Measurements from ENCODE around the gene GPS1. TPM values are rescaled to one million over a fixed set of nuclear protein-coding genes. Genes with fewer than 3 reads are reported as not detected.

Gene GPS1
- total and polyA plus RNA-seq, 4 experiments from 2014 or later = 85.1 to 148 (median 114) TPM

DNA sequence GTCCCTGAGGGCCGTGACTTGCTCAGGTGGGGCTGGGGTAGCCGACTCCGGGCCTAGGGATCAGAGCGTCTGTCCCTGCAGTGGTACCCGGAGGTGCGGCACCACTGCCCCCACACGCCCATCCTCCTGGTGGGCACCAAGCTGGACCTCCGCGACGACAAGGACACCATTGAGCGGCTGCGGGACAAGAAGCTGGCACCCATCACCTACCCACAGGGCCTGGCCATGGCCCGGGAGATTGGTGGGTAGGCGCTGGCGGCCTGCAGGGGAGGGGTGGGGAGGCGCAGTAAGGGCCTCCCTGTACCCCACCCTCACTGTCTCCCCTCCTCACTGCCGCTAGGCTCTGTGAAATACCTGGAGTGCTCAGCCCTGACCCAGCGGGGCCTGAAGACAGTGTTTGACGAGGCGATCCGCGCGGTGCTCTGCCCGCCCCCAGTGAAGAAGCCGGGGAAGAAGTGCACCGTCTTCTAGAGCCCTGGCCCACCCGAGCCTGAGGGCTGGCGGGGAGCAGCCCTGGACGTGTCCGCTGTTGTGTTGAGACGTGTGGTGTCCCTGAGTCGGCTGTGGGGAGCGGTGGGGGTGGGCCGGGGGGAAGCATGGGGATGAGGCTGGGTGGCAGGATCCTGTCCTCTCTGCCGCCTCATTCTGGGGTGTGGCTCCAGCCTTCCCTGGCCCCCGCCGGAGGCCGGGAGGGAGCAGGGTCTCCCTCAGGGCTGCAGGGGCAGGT lies 18.2 kb upstream of the GPS1 start:
- peaks cover 0 to 6% of the 10 kb centered on the region in 2 donors for H3K36me3 Mint-ChIP-seq
- Histone ChIP-seq H3K36me3 (ENCODE audit: insufficient read depth, low read length) (no peaks in the 10 kb centered on the region), H3K4me1 (ENCODE audit: insufficient read depth, low read length) (peaks cover 30% of the 10 kb centered on the region), H3K27me3 (ENCODE audit: insufficient read depth, low read length) (no peaks in the 10 kb centered on the region), H3K27ac (ENCODE audit: low read depth, low read length) (no peak overlapping the region), H3K4me3 (ENCODE audit: low read length in 2 of 2) (no peak overlapping the region), H3K9me3 (ENCODE audit: control insufficient read depth in 1 of 2, low read length in 2 of 2) (no peaks in the 10 kb centered on the region)
- ChIA-PET POLR2A (ENCODE audit: partially characterized antibody) (interaction anchor here (0.9 kb wide), 1 partner anchor 11 kb away, joined by 3 read pairs; the partner anchor contains the start of genes CENPX and LRRC45), CTCF (ENCODE audit: partially characterized antibody) (interaction anchor here (1.1 kb wide), 1 partner anchor 73 kb away, joined by 4 read pairs; no protein-coding TSS in a partner anchor)
- no peaks in the 10 kb centered on the region for H3K9me3 Mint-ChIP-seq
- intact Hi-C loops (cut with micrococcal nuclease) = loop anchor here (10.0 kb wide), 2 partner anchors 201 to 381 kb away; partner anchors contain the start of genes HEXD and OGFOD3
- H3K4me1 Mint-ChIP-seq = peaks cover 12 to 31% (median 18%) of the 10 kb centered on the region in 4 donors
- H3K27ac Mint-ChIP-seq = no peak overlapping the region
- peak overlapping the region in 2 of 8 donors; percentile 22 to 60 for H3K4me3 Mint-ChIP-seq
- DNase-seq = no peak
- no peaks in the 10 kb centered on the region for H3K27me3 Mint-ChIP-seq

DNA sequence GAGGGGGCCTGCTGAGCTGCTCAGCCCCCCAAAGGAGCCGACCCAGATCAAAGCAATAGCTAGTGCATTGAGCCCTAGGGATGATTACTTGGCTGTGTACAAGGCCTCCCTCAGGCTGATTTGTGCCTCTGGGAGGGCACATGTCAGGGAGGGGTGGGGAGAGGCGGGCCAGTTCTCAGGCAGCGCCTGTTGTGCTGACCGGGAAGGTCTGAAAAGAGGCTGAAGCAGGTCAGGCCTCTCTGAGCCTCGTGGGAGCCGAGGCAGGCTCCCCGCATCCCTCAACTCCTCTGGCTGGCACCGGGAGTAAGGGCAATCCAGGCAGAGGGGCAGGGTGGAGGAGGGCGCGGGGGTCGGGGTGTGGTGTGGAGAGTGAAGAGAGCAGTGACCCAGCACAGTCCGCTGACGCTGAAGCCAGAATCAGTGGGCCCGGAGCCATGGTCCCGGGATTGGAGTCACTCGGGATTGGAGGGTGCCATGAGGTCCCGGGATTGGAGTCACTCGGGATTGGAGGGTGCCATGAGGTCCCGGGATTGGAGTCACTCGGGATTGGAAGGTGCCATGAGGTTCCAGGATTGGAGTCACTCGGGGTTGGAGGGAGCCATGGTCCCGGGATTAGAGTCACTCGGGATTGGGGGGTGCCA lies 17.2 kb upstream of the GPS1 start:
- H3K27ac ChIP-seq (ENCODE audit: low read depth, low read length) = no peak overlapping the region
- Mint-ChIP-seq H3K27ac (peak overlapping the region in 1 of 7 donors; percentile 73), H3K27me3 (no peaks in the 10 kb centered on the region), H3K4me1 (peaks cover 15 to 38% (median 23%) of the 10 kb centered on the region in 4 donors), H3K36me3 (peaks cover 0 to 6% of the 10 kb centered on the region in 2 donors), H3K9me3 (no peaks in the 10 kb centered on the region), H3K4me3 (peak overlapping the region in 3 of 8 donors; percentile 67 to 80 (median 68))
- intact Hi-C loops (cut with micrococcal nuclease) = loop anchor here (5.0 to 10.0 kb wide), 3 partner anchors 72 to 380 kb away; partner anchors contain the start of genes HEXD, NOTUM and OGFOD3
- DNase-seq = no peak
- H3K4me3 ChIP-seq (ENCODE audit: low read length in 2 of 2) = no peak overlapping the region
- no peaks in the 10 kb centered on the region for H3K27me3 ChIP-seq (ENCODE audit: insufficient read depth, low read length)
- no peaks in the 10 kb centered on the region for H3K9me3 ChIP-seq (ENCODE audit: control insufficient read depth in 1 of 2, low read length in 2 of 2)
- POLR2A ChIA-PET (ENCODE audit: partially characterized antibody) = interaction anchor here (0.7 kb wide), 1 partner anchor 12 kb away, joined by 3 read pairs; the partner anchor contains the start of genes CENPX and LRRC45
- H3K36me3 ChIP-seq (ENCODE audit: insufficient read depth, low read length) = no peaks in the 10 kb centered on the region
- H3K4me1 ChIP-seq (ENCODE audit: insufficient read depth, low read length) = peaks cover 30% of the 10 kb centered on the region
- CTCF ChIA-PET (ENCODE audit: partially characterized antibody) = interaction anchor here (1.1 to 1.4 kb wide), 3 partner anchors 9 to 14 kb away, joined by 3 to 6 read pairs (median 4); partner anchors contain the start of genes CENPX and LRRC45

DNA sequence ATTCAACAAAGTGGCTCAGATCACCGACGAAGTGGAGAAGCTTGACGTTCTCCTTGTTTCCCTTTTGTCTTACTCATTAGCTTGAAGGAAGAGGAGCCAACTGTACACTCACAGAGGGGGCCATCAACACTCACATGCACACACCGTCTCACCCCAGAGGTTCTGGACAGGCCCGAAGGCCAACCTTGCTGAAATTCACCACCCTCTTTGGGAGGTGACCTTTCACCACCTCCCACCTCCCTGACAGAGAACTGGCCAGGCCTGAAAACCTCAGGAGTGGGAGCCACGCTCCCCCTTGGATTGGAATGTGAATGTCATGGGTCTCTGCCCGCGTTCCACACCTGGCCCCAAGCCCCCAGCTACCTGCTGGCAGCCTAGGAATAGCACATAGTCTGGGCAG lies 16.2 kb upstream of the GPS1 start:
- H3K4me1 Mint-ChIP-seq = peaks cover 13 to 36% (median 19%) of the 10 kb centered on the region in 4 donors
- no peaks in the 10 kb centered on the region for H3K27me3 ChIP-seq (ENCODE audit: insufficient read depth, low read length)
- H3K27me3 Mint-ChIP-seq = no peaks in the 10 kb centered on the region
- intact Hi-C loops (cut with micrococcal nuclease) = loop anchor here (5.0 to 10.0 kb wide), 3 partner anchors 73 to 379 kb away; partner anchors contain the start of genes HEXD, NOTUM and OGFOD3
- H3K4me3 Mint-ChIP-seq = peak overlapping the region; percentile 48 to 80 (median 68)
- ChIA-PET CTCF (ENCODE audit: partially characterized antibody) (interaction anchor here (0.8 to 1.4 kb wide), 3 partner anchors 8 to 71 kb away, joined by 3 to 4 read pairs (median 3); partner anchors contain the start of genes CENPX and LRRC45), POLR2A (ENCODE audit: partially characterized antibody) (interaction anchor here (1.7 to 1.8 kb wide), 2 partner anchors 15 to 25 kb away, joined by 5 to 6 read pairs; no protein-coding TSS in a partner anchor)
- H3K4me3 ChIP-seq (ENCODE audit: low read length in 2 of 2) = no peak overlapping the region
- H3K27ac ChIP-seq (ENCODE audit: low read depth, low read length) = no peak overlapping the region
- peaks cover 0 to 6% of the 10 kb centered on the region in 2 donors for H3K36me3 Mint-ChIP-seq
- no peaks in the 10 kb centered on the region for H3K9me3 ChIP-seq (ENCODE audit: control insufficient read depth in 1 of 2, low read length in 2 of 2)
- no peaks in the 10 kb centered on the region for H3K9me3 Mint-ChIP-seq
- H3K4me1 ChIP-seq (ENCODE audit: insufficient read depth, low read length) = peaks cover 23% of the 10 kb centered on the region
- H3K27ac Mint-ChIP-seq = peak overlapping the region in 6 of 7 donors; percentile 29 to 90 (median 62)
- no peaks in the 10 kb centered on the region for H3K36me3 ChIP-seq (ENCODE audit: insufficient read depth, low read length)
- no peak for DNase-seq

- DNase-seq = no peak
- H3K9me3 ChIP-seq (ENCODE audit: control insufficient read depth in 1 of 2, low read length in 2 of 2) = no peaks in the 10 kb centered on the region
- Mint-ChIP-seq H3K27me3 (no peaks in the 10 kb centered on the region), H3K9me3 (no peaks in the 10 kb centered on the region), H3K4me3 (peak overlapping the region in 7 of 8 donors; percentile 32 to 91 (median 69)), H3K36me3 (peaks cover 0 to 6% of the 10 kb centered on the region in 2 donors), H3K4me1 (peaks cover 13 to 36% (median 18%) of the 10 kb centered on the region in 4 donors), H3K27ac (peak overlapping the region in 3 of 7 donors; percentile 29 to 66 (median 41))
- H3K27me3 ChIP-seq (ENCODE audit: insufficient read depth, low read length) = no peaks in the 10 kb centered on the region
- ChIA-PET POLR2A (ENCODE audit: partially characterized antibody) (interaction anchor here (0.8 to 2.7 kb wide), 6 partner anchors 14 to 91 kb away, joined by 3 to 21 read pairs (median 9); partner anchors contain the start of genes CENPX, DUS1L and LRRC45), CTCF (ENCODE audit: partially characterized antibody) (interaction anchor here (1.0 to 1.4 kb wide), 2 partner anchors 8 to 90 kb away, joined by 3 read pairs; no protein-coding TSS in a partner anchor)
- peak overlapping the region; percentile 42 to 80 for H3K4me3 ChIP-seq (ENCODE audit: low read length in 2 of 2)
- H3K27ac ChIP-seq (ENCODE audit: low read depth, low read length) = peak overlapping the region; percentile 57
- intact Hi-C loops (cut with micrococcal nuclease) = loop anchor here (2.0 to 10.0 kb wide), 4 partner anchors 29 to 379 kb away; partner anchors contain the start of genes DUS1L, HEXD, NOTUM and OGFOD3
- peaks cover 23% of the 10 kb centered on the region for H3K4me1 ChIP-seq (ENCODE audit: insufficient read depth, low read length)
- H3K36me3 ChIP-seq (ENCODE audit: insufficient read depth, low read length) = no peaks in the 10 kb centered on the region
Measured at GRCh38 chr17:82035956-82036633, 15.6 kb upstream of the GPS1 start.

DNA sequence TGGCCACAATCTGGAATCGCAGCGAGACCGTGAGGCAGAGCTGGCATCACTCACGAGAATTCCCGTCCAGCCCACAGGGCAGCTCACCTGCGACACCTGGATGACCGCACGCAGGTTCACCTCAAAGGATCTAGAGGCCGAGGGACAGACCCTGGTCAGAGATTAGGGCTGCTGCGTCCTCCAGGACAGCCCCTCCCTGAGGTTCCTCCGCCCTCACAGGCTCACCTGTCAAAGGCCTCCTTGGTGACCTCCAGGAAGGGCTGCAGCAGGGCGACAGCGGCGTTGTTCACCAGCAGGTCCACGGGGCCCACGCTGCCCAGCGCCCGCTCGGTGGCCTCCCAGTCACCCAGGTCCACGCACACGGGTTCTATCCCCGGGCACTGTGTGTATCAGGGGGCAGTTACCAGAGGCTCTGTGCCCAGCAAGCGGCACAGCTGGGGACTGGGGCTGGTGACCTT lies 15.0 kb upstream of the GPS1 start:
- no peak for DNase-seq
- peaks cover 0 to 6% of the 10 kb centered on the region in 2 donors for H3K36me3 Mint-ChIP-seq
- peaks cover 13 to 36% (median 18%) of the 10 kb centered on the region in 4 donors for H3K4me1 Mint-ChIP-seq
- CTCF ChIA-PET (ENCODE audit: partially characterized antibody) = interaction anchor here (1.0 to 1.4 kb wide), 3 partner anchors 72 to 90 kb away, joined by 3 read pairs; no protein-coding TSS in a partner anchor
- Histone ChIP-seq H3K27ac (ENCODE audit: low read depth, low read length) (peak overlapping the region; percentile 57), H3K27me3 (ENCODE audit: insufficient read depth, low read length) (no peaks in the 10 kb centered on the region), H3K36me3 (ENCODE audit: insufficient read depth, low read length) (no peaks in the 10 kb centered on the region), H3K9me3 (ENCODE audit: control insufficient read depth in 1 of 2, low read length in 2 of 2) (no peaks in the 10 kb centered on the region), H3K4me3 (ENCODE audit: low read length in 2 of 2) (peak overlapping the region; percentile 42 to 80), H3K4me1 (ENCODE audit: insufficient read depth, low read length) (peaks cover 23% of the 10 kb centered on the region)
- H3K9me3 Mint-ChIP-seq = no peaks in the 10 kb centered on the region
- peak overlapping the region; percentile 46 to 91 (median 68) for H3K4me3 Mint-ChIP-seq
- H3K27me3 Mint-ChIP-seq = no peaks in the 10 kb centered on the region
- intact Hi-C loops (cut with micrococcal nuclease) = loop anchor here (1.0 to 10.0 kb wide), 8 partner anchors 13 to 378 kb away; partner anchors contain the start of genes DUS1L, FASN, GPS1 and HEXD
- peak overlapping the region in 1 of 7 donors; percentile 92 for H3K27ac Mint-ChIP-seq
- POLR2A ChIA-PET (ENCODE audit: partially characterized antibody) = interaction anchor here (0.8 to 2.7 kb wide), 7 partner anchors 14 to 90 kb away, joined by 3 to 21 read pairs (median 11); partner anchors contain the start of genes CENPX, DUS1L, FASN and LRRC45

Data from CD4-positive, alpha-beta memory T cell (primary cell).